NCI-H2196 (cell line): ENCODE measurements around the gene CFAP74.
A peak's percentile ranks its signal among the peaks of the same experiment; 100 is the strongest.

Source experiments
- DNase-seq: peaks from one replicate; lab custom pipeline; 2025; ENCODE audit not compliant: unreplicated experiment; lab: John Stamatoyannopoulos, UW

Gene CFAP74

GRCh38 chr1:1929102-1929638 is 74.4 kb downstream of the CFAP74 start:
- no peak for DNase-seq

- DNase-seq = no peak
These were observed 75.1 kb downstream of the CFAP74 start for GRCh38 chr1:1928231-1929101.

DNA sequence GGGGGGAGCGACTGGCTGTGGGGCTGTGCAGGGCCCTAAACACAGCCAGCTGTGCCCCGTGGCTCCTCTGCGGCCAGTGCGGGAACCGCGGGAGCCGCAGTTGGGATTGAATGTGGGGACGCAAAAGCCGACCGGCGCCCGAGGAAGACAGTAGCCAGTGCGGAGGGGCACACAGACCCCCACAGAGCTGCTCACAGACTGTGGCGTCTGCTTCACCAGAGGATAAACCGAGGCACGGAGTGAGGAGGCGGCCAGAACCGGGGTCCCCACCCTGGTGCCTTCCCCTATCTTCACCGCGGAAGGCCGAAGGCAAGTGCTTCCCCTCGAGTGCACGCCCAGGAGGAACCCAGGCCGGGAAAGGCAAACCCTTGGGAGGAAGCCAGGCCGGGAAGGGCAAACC is 75.8 kb downstream of the CFAP74 start:
- no peak for DNase-seq

DNA sequence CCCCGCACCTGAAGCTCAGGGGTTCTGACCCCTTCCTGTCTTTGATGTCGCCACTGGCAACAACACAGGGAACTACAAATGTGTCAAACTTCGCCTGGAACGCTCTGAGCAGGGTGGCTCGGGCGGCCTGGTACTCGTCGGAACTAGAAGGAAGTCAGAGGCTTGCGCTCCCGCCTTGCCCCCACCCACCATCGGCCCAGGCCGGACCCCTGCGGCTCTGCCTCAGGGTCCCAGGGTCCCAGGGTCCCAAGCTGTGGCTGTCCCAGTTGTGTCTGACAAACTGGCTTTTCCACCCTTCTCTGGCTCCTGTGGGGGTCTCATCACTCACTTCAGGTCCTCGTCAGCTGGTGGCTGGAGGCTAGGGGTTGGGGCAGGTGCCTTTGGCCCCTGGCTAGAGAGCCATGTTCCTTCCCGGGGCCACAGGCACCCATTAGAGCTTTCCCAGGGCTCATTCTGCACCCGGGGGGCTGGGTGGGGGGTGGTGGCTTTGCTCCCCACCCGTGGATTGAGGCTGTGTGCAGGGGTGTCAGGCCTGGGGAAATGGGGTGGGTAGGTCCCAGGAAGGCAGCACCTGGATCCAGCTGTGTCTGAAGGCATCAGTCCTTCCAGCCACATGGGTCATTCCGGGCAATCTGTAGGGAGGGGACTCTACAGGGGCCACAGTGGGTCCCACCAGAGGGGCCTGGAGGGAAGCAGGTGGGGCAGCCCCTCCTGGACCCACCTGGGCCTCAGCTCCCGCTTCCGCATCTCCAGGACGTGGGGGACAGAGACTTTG is 76.5 kb downstream of the CFAP74 start:
- no peak for DNase-seq

GRCh38 chr1:1926346-1926811 is 77.2 kb downstream of the CFAP74 start:
- no peak for DNase-seq

DNA sequence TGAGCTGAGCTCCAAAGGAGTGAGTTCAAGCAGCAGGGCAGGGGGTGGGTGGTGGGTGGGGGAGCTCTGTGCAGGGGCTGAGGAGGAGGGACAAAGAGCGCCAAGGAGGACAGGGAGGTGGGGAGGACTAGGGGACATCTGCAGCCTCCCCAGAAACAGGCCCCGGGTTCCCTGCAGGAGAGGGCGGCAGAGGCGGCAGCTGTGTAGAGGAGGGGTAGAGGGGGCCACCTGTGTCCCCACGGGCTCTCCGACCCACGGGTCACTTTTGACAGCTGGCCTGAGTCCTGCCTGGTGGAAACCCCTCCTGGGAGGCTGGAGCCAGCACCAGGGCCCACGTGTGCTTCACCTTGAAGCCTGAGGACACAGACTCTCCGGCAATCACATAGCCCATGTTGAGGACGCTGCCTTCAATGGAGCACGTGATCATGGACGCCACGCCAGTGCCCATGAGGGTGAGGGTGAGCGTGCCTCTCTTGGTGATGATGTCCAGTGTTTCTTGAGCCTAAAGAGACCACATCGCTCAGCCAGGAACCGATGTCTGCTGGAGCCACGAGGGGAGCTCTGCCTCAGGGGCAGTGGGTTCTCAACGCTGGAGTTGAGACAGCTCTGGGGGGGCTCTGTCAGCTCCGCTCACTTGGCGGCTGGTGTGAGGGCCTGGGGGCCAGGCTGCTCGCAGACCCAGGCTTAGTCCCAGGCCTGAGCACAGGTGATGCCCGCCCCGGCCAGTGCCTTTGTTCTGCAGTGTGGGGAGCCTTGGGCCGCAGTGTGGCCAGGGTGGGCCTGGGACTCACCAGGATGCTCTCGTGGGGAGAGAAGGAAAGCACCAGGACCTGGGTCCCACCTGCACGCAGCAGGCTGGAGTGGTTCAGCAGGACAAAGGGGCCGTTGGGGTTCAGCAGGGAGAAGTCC is 77.9 kb downstream of the CFAP74 start:
- no peak for DNase-seq

- DNase-seq = no peak
These were observed 78.7 kb downstream of the CFAP74 start for GRCh38 chr1:1924849-1925248.

DNA sequence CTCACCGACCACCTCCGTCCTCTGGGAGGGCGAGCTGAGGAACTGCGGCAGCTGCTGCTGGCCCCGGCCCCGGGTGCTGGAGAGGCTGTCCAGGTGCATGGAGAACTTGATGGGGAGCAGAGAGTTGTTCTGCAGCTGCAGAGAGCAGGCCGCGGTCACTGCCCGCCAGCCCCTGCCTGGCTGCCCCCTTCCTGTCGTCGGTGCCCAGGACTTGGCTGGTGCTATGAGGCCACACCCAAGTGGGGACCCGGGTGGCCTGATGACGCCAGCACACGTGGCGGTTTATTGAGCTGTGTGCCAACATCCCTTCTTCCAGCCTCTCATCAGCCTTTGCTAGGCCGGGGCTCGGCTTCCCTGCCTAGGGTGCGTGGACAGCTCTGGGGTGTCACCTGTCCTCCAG is 79.2 kb downstream of the CFAP74 start:
- no peak for DNase-seq

GRCh38 chr1:1922956-1923833 is 80.4 kb downstream of the CFAP74 start:
- no peak for DNase-seq

- no peak for DNase-seq
These were observed 81.0 kb downstream of the CFAP74 start for GRCh38 chr1:1922702-1922955.

DNA sequence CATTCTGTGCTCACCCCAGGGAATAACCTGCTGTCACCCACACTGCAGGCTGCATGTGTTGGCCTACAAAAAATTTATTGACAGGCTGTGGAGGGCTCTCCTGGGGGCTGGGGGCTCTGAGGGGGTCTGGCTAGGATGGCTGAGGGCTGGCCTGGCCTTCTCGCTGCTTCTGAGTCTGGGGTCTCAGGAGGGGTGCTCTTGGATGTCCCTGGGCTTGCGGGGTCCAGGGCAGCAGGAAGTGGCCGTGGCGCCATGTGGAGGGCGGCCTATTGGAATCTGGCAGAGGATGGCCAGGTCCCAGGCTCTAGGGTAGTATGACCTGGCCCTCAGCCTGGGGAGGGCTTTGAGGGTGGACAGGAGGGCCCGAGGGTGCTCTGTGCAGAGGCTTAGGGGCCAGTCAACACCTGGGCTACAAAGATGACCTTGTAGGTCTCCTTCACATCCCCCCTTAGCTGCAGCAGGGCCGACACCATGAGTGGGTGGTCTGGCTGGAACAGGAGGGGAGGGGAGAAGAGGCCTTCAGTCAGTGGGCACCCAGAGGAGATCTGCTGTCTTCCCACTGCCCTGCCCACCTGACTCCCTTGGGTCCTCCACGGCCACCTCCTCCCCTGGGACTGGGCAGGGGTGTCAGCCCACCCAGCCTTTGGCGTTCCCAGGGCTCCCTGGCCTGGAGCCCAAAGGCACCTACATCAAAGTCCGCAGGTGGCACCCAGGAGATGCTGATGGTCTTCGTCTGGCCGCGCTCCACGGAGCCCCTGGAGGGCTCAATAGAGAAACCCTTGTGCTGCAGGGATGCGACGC is 81.5 kb downstream of the CFAP74 start:
- no peak for DNase-seq

- no peak for DNase-seq
These were observed 82.1 kb downstream of the CFAP74 start for GRCh38 chr1:1921459-1921862.

- no peak for DNase-seq
These were observed 82.8 kb downstream of the CFAP74 start for GRCh38 chr1:1920608-1921458.

GRCh38 chr1:1920057-1920607 is 83.5 kb downstream of the CFAP74 start:
- DNase-seq = no peak

DNA sequence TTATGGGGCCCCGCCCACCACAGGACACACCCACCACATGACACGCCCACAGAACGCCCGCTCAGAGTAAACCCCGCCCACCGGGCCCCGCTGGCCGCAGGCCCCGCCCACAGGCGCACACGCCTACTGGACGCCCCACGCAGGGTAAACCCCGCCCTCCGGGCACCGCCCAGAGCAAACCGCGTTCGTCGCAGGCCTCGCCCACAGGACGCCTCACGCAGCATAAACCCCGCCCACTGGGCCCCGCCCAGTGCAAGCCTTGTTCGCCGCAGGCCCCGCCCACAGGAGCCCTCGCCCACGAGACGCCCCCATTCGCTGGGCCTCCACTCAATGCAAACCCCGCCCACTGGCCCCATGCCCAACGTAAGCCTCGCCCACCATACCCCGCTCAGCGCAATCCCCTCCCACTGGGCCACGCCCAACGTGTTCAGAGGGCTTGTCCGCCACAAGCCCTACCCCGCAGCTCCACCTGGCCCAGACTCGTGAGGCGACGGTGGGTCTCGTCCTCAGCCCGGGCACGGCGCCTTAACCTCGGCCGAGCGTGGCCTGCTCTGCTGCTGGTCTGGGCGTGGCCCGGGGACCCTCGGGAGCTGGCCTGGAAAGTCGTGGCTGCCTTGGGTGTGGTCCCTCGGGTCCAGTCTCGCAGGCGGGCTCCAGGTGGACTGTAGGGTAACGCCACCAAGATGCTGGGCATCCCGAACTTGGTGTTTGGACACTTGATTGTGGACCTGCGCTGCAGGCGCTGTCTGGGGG is 84.1 kb downstream of the CFAP74 start:
- peak; percentile 100 for DNase-seq

DNA sequence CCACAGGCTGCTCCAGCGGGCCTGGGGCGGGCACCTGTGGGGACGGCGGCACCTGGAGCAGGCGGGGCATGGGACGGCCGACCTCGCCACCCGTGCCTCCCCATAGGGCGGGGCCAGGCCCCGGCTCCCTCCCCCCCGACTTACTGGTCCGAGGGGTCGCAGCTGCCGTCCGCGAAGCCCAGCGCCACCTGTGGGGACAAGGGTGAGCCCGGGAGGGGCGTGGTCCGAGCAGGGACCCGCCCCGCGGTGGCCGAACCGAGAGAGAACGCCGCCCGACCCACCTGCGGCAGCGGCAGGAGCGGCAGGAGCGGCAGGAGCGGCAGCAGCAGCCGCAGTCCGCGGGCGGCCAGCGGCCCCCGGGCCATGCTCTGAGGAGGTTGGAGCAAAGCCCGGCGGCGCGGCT is 84.7 kb downstream of the CFAP74 start, which contains the start of gene TMEM52:
Gene TMEM52, minus strand, starts transcription at position 379 of the 403 bp plus-strand sequence. Its CDS starts 14 bp downstream, at position 365.
- no peak for DNase-seq
